Right lobe of liver (tissue), 4 donors: ENCODE data around the gene FIBP.

Experiments used
- POLR2A ChIP-seq: fragments of 450-650 bp; IDR thresholded peaks from one replicate; pipeline ENCODE4 v1.6.1; 2017; ENCODE audit warnings: antibody characterized with exemption, mild to moderate bottlenecking
- TF ChIP-seq, protein P1 (sequence below), 4 donors: fragments of 200-600 bp in 3 of 4; fragments of 450-650 bp in 1 of 4; IDR thresholded peaks; one replicate each; pipeline versions ENCODE4 v1.5.1 to v1.8.0; 2016 to 2022; ENCODE audit warnings: antibody characterized with exemption in 4 of 4, mild to moderate bottlenecking in 2 of 4
- donor health status: DM: no; HTN: no; CAD: no.
- donor health status: DM: no; HTN: no; CAD: no.
- donor health status: DM: no; HTN: yes; CAD: no.

- TF ChIP-seq, protein P1, sequence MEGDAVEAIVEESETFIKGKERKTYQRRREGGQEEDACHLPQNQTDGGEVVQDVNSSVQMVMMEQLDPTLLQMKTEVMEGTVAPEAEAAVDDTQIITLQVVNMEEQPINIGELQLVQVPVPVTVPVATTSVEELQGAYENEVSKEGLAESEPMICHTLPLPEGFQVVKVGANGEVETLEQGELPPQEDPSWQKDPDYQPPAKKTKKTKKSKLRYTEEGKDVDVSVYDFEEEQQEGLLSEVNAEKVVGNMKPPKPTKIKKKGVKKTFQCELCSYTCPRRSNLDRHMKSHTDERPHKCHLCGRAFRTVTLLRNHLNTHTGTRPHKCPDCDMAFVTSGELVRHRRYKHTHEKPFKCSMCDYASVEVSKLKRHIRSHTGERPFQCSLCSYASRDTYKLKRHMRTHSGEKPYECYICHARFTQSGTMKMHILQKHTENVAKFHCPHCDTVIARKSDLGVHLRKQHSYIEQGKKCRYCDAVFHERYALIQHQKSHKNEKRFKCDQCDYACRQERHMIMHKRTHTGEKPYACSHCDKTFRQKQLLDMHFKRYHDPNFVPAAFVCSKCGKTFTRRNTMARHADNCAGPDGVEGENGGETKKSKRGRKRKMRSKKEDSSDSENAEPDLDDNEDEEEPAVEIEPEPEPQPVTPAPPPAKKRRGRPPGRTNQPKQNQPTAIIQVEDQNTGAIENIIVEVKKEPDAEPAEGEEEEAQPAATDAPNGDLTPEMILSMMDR (IDR thresholded peaks at IDR 0.05): no peak
- TF ChIP-seq POLR2A: no peak
These were observed 38.5 kb downstream of the FIBP start for GRCh38 chr11:65849771-65850216.
